Measurements from ENCODE around the gene CAMK4. TPM values are rescaled to one million over a fixed set of nuclear protein-coding genes. Genes with fewer than 3 reads are reported as not detected.

Gene CAMK4
- total and polyA plus RNA-seq, 3 donors from 2014 or later: 35.4 to 76.9 (median 60.3) TPM

- TF ChIP-seq POLR2A (IDR thresholded peaks at IDR 0.05) (no peak), CTCF (IDR thresholded peaks at IDR 0.05) (no peak)
- no peak overlapping the region for H3K4me3 ChIP-seq
- DNase-seq: no peak
- H3K36me3 ChIP-seq (ENCODE audit: low read depth, missing control alignments): no peaks in the 10 kb centered on the region
- H3K9me3 ChIP-seq: no peaks in the 10 kb centered on the region
- H3K4me1 ChIP-seq: no peaks in the 10 kb centered on the region
- H3K27ac ChIP-seq: no peak overlapping the region
- intact Hi-C loops (cut with DNase I; ENCODE audit: low total_unique reads): no loop called here
- H3K27me3 ChIP-seq: no peaks in the 10 kb centered on the region
- 65 to 67% methylated on average over 1 of the region's 1 CpG for WGBS, 2 donors
Observed at GRCh38 chr5:111447099-111447498, 222.9 kb downstream of the CAMK4 start.

GRCh38 chr5:111447822-111448221 is 223.6 kb downstream of the CAMK4 start:
- DNase-seq: no peak
- Histone ChIP-seq H3K36me3 (ENCODE audit: low read depth, missing control alignments) (no peaks in the 10 kb centered on the region), H3K27ac (no peak overlapping the region), H3K9me3 (no peaks in the 10 kb centered on the region), H3K4me1 (no peaks in the 10 kb centered on the region), H3K4me3 (no peak overlapping the region), H3K27me3 (no peaks in the 10 kb centered on the region)
- WGBS, 2 donors: 38 to 47% methylated on average over 2 of the region's 2 CpGs
- intact Hi-C loops (cut with DNase I; ENCODE audit: low total_unique reads): no loop called here
- TF ChIP-seq POLR2A (IDR thresholded peaks at IDR 0.05) (no peak), CTCF (IDR thresholded peaks at IDR 0.05) (no peak)

- Histone ChIP-seq H3K27ac (no peak overlapping the region), H3K4me1 (no peaks in the 10 kb centered on the region), H3K36me3 (ENCODE audit: low read depth, missing control alignments) (no peaks in the 10 kb centered on the region), H3K27me3 (no peaks in the 10 kb centered on the region), H3K4me3 (no peak overlapping the region), H3K9me3 (no peaks in the 10 kb centered on the region)
- no peak for TF ChIP-seq CTCF (IDR thresholded peaks at IDR 0.05)
- no peak for TF ChIP-seq POLR2A (IDR thresholded peaks at IDR 0.05)
- intact Hi-C loops (cut with DNase I; ENCODE audit: low total_unique reads): no loop called here
- 78 to 83% methylated on average over 1 of the region's 1 CpG for WGBS, 2 donors
- no peak for DNase-seq
Observed at GRCh38 chr5:111453295-111453694, 229.1 kb downstream of the CAMK4 start.

- TF ChIP-seq CTCF (IDR thresholded peaks at IDR 0.05) (no peak), POLR2A (IDR thresholded peaks at IDR 0.05) (no peak)
- H3K9me3 ChIP-seq: no peaks in the 10 kb centered on the region
- no peak overlapping the region for H3K4me3 ChIP-seq
- H3K4me1 ChIP-seq: no peaks in the 10 kb centered on the region
- no peaks in the 10 kb centered on the region for H3K36me3 ChIP-seq (ENCODE audit: low read depth, missing control alignments)
- 28 to 36% methylated on average over 2 of the region's 2 CpGs for WGBS, 2 donors
- no peaks in the 10 kb centered on the region for H3K27me3 ChIP-seq
- intact Hi-C loops (cut with DNase I; ENCODE audit: low total_unique reads): no loop called here
- no peak overlapping the region for H3K27ac ChIP-seq
- no peak for DNase-seq
Observed at GRCh38 chr5:111453747-111454146, 229.6 kb downstream of the CAMK4 start.

GRCh38 chr5:111454198-111454622 is 230.0 kb downstream of the CAMK4 start:
- TF ChIP-seq POLR2A (IDR thresholded peaks at IDR 0.05) (no peak), CTCF (IDR thresholded peaks at IDR 0.05) (no peak)
- Histone ChIP-seq H3K36me3 (ENCODE audit: low read depth, missing control alignments) (no peaks in the 10 kb centered on the region), H3K4me3 (no peak overlapping the region), H3K27ac (no peak overlapping the region), H3K9me3 (no peaks in the 10 kb centered on the region), H3K4me1 (no peaks in the 10 kb centered on the region), H3K27me3 (no peaks in the 10 kb centered on the region)
- DNase-seq: no peak
- 47 to 51% methylated on average over 3 of the region's 3 CpGs for WGBS, 2 donors
- intact Hi-C loops (cut with DNase I; ENCODE audit: low total_unique reads): no loop called here
